ENCODE results near the gene UPF3A.
"Not testable (repeated sequence)": the region's sequence is repeated elsewhere in the genome, so short reads cannot be mapped to it uniquely, and the experiment has no call there.

The UPF3A gene, protein sequence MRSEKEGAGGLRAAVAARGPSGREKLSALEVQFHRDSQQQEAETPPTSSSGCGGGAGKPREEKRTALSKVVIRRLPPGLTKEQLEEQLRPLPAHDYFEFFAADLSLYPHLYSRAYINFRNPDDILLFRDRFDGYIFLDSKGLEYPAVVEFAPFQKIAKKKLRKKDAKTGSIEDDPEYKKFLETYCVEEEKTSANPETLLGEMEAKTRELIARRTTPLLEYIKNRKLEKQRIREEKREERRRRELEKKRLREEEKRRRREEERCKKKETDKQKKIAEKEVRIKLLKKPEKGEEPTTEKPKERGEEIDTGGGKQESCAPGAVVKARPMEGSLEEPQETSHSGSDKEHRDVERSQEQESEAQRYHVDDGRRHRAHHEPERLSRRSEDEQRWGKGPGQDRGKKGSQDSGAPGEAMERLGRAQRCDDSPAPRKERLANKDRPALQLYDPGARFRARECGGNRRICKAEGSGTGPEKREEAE

DNA sequence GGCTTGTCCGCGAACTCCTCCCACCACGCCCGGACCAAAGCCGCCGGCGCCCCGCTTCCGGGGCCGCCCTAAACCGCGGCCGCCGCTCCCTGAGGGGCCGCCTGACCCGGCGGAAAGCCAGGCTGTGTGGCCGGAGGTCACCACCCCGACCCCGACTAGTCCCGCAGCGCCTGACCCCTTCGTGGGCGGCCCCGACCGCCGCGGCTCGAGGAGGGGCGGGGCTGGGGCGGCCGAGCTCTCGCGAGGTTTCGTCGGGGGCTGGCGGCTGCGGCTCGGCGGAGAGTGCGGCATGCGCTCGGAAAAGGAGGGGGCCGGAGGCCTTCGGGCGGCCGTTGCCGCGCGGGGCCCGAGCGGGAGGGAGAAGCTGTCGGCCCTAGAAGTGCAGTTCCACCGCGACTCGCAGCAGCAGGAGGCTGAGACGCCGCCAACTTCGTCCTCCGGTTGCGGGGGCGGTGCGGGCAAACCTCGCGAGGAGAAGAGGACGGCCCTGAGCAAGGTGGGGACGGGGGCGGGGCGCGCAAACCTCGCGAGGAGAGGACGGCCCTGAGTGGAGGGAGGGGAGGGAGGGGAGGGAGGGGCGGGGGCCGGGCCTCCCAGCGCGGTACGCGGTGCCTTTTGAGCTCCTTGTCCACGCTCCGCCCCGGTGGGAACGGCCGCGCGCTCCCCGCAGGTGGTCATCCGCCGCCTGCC, at the start of gene UPF3A:
TSS of gene UPF3A (plus strand) at position 251 of the 690 bp plus-strand sequence. CDS start at position 290, 39 bp downstream.
- DNase-seq, result peak; percentile 90

DNA sequence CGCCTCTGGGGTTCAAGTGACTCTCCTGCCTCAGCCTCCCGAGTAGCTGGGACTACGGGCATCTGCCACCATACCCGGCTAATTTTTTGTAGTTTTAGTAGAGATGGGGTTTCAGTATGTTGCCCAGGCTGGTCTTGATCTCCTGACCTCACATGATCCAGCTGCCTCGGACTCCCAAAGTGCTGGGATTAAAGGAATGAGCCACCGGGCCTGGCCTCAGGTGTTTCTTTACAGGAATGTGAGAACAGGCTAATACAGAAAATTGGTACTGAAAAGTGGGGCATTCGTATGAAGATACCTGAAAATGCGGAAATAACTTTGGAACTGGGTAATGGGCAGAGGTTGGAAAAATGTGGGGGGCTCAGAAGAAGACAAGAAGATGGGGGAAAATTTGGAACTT, 49.5 kb upstream of the UPF3A start:
- DNase-seq, result no peak

GRCh38 chr13:114234266-114234644, 47.1 kb upstream of the UPF3A start:
- DNase-seq, result no peak

DNA sequence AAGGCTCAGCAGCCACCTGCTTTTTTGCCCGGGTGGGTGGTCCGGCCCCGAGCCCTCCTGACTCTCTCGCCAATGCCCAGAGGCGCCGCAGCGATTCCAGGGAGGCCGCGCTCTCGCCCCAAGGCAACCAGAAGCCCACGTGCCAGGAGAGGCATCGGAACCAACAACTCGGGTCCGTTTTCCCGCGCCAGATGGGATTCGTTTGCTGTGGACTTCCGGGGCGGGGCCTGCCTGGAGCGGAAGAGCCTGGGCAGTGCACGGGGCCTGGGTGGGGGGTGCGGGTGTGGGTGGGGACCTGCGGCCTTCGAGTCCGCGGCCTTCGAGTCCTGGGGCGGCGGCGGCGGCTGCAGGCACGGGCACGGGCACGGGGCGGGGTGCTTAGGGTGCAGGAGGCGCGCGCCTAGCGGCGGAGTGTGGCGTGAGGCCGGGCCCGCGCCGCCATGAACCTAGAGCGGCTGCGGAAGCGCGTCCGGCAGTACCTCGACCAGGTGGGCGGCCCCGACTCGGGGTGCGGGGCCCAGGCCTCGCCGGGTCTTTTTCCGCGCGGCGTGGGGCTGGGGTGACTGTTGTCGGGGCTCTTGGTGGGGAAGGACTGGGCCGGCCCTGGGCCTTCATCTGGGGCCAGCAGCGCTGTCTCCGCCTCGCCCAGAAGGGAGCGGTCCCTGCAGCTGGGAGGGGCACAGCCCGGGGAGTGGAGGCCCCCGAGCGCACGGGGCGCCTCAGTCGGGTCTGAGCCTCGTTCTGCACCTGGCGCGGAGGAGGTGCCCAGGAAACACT, 46.6 kb upstream of the UPF3A start, which contains the start of gene CDC16:
TSS of gene CDC16 (plus strand) at position 253 of the 777 bp plus-strand sequence. CDS start at position 441, 188 bp downstream.
- DNase-seq, result peak; percentile 91

GRCh38 chr13:114235697-114236096, 45.7 kb upstream of the UPF3A start:
- DNase-seq, result no peak

DNA sequence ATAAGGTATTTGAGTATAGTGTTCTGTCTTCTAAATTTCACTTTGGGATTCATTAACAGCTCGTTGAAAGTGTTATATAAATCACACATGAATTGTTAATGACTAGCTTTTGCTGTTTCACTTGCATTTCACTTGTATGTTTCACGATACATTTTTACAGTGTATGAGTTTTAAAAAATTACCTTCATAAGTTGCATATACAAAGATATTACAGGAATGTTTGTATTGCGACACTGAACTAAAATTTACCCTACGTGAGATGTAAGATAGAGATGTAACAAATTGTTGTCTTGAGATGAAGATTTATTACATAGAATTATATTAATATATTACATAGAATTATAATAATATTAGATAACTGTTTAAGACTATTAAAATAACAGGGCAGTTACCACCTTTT, 45.2 kb upstream of the UPF3A start:
- DNase-seq, result no peak

GRCh38 chr13:114237415-114238112, 43.8 kb upstream of the UPF3A start:
- DNase-seq, result no peak

DNA sequence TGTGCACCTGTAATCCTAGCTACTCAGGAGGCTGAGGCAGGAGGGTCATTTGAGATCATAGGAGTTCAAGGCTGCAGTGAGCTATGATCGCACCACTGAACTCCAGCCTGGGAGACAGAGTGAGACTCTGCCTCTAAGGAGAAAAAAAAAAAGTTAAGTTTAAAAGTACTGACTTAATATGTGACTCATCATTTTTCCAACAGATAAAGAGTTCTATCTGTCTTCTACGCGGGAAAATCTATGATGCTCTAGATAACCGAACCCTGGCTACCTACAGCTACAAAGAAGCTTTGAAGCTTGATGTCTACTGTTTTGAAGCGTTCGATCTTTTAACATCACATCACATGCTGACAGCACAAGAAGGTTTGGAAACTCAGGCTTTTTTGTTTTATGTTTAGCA, 39.5 kb upstream of the UPF3A start:
- DNase-seq, result no peak

- no peak for DNase-seq
These were observed 37.4 kb upstream of the UPF3A start for GRCh38 chr13:114243971-114244370.

DNA sequence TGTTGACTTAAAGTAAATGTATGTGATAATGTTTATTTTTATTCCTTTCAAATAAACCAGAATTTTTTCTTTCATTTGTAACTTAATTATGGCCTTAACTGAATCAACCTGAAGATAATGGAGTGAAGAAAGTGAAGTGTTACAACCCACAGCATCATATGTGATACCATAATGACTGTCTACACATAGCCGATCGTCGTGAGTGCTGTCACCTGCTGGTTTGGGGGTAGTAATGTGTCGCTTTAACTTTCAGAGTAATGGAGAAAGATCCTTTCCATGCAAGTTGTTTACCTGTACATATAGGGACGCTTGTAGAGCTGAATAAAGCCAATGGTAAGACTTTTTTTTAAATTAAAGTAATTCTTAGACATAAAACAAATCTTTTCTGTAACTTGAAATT, 36.8 kb upstream of the UPF3A start:
- no peak for DNase-seq

DNA sequence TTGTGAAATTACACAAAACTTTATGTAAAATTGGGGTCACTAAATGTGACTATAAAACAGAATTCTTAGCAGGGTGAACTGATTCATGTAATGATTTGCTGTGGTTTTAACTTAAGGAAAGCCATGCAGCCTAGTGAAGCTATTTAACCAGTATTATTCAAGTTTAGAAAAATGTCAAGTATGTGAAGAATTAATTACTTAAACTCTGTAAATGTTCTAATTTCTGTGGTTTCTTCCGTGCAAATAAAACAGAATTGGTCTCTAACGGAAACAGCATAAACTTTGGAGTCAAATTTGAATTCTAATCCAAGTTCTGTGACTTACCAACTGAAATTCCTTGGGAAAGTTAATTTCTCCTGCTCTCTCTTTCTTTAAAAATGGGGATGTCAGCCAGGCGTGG, 33.4 kb upstream of the UPF3A start:
- DNase-seq, result no peak

GRCh38 chr13:114249077-114249476, 32.3 kb upstream of the UPF3A start:
- no peak for DNase-seq

DNA sequence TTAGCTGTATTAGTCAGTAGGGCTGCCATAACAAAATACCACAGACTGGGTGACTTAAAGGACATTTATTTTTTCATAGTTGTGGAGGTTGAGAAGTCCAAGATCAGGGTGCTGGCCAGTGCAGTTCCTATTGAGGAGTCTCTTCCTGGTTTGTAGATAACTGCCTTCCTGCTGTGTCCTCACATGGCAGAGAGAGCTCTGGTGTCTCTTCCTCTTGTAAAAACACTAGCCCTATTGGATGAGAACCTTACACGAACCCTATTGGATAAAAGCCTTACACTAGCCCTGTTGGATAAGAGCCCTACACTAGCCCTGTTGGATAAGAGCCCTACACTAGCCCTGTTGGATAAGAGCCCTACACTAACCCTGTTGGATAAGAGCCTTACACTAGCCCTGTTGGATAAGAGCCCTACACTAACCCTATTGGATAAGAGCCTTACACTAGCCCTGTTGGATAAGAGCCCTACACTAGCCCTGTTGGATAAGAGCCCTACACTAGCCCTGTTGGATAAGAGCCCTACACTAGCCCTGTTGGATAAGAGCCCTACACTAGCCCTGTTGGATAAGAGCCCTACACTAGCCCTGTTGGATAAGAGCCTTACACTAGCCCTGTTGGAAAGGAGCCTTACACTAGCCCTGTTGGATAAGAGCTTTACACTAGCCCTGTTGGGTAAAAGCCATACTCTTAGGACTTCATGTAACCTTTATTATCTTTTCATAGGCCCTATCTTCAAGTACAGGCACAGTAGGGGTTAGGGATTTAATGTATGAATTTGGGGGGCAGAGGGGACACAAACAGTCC, 29.6 kb upstream of the UPF3A start:
- not testable (repeated sequence) for DNase-seq

DNA sequence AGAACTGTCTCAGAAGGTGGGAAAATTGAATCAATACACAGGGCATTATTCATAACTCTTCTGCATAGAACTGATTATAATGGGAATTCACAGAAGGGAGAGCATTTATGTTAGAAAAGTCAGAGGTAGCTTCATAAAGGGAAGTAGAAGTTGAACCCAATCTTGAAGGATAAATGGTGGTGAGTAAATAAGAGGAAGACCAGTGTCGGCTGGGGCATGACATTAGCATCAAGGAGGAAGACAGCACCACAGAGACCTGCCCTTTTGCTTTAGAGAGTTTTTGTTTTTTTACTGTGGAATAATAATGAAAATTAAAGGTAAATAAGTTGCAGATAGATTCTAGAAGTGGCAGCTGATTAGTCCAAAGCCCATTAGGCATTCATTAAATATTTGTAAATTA, 24.9 kb upstream of the UPF3A start:
- DNase-seq, result no peak

DNA sequence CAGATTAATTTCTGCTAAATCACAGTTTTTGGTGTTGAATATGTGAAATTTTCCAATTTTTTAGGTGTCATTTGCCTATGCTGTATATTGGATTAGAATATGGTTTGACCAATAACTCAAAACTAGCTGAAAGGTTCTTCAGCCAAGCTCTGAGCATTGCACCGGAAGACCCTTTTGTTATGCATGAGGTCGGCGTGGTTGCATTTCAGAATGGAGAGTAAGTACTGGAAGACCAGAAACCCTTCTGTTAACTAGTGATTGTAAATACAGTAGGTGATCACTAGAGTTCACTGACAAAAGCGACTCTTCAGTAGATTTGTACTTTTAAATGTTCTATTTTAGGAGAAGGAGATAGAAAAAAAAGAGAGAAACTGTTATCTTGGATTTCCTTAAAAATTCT, 24.4 kb upstream of the UPF3A start:
- no peak for DNase-seq

GRCh38 chr13:114258589-114258988, 22.8 kb upstream of the UPF3A start:
- DNase-seq, result no peak

DNA sequence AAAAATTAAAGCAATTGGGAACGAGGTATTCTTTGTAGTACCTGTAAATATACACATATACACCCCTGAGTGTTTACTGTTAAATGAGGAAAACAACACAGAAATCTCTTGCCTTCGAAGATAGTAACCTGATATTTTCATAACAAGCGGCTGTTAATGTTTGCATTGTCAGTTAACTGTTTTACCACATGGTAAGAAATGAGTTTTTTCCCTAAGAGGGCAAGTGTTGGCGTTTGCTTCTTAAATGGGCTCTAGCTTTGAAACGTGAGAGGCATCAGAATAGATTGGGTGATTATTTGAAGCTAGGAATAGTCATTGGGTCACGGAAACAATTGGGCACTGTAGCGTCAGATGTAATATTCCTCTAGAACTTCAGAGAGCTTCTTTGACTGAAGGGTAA, 22.0 kb upstream of the UPF3A start:
- DNase-seq, result peak; percentile 30

- DNase-seq, result peak; percentile 78
These were observed 21.4 kb upstream of the UPF3A start for GRCh38 chr13:114259974-114260373.

DNA sequence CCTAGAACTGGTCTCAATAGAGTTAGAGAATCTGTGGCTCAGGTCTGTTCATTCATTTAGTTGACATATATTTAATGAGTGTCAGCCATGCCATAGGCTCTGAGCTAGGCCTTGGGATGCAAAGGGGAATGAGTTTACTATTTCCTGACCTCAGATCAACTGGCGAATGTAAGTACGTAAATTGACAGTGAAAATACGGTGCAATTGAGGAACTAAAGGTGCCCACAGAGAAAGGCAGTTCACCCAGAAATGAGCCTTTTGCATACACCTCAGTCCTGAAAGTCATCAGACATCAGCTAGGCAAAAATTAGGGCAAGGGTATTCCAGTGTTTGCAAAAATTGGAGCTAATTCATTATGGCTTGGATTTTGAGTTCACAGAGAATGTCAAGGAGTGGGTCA, 20.6 kb upstream of the UPF3A start:
- no peak for DNase-seq

DNA sequence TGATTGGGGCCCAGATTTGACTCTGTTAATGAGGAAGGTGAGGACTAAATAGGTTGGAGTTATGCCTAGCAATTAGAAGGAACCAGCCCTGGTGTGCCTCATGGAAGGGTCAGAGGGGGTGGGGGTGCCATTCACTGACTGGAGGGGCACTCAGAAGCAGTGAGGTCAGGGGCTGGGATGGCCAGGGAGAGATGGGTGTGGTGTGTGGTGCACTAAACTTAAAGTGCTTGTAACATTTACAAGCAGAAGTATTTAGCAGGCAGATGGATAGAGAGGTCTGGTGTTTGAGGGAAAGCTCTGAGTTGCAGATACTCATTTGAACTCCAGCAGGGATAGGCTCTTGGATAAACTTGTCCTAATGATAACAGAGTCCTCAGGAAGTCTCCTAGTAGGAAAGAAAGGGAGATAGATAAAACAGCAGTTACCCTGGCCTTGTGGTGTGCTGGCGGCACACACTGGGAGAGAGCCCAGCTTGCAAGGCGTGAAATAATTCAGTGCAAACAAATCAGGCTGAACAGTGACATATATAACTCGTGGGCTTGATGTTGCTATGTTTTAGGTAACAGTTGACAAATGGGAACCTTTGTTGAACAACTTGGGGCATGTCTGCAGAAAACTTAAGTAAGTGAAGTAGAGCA, 20.0 kb upstream of the UPF3A start:
- no peak for DNase-seq

DNA sequence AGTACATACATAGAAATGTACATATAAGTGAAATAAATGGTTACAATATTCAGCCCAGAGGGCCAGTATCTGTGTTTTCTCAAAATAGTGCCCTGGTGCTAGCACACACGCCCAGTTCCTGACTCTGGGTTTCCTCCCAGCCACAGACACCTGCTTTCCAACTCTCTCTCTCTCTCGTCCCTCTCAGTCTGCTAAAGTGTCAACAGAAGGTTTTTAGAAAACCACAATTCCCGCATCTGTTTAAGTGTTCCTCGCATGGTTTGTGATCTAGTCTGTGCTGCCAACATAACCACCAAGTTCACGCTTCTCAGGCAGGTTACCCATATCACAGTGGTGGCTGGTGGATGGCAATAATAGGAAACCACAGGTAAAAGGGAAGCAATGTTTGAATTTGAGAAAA, 17.8 kb upstream of the UPF3A start:
- no peak for DNase-seq

Measured in NCI-H1105 treated with DMSO at 0.1 percent for 48 hours (cell line).